GM12865 (cell line): Measurements from ENCODE around the gene IDUA.

Source experiments
- DNase-seq: peaks from one replicate; pipeline ENCODE4 v3.0.0; 2010; ENCODE audit warnings: low read depth
- H3K4me3 ChIP-seq: 2 replicates; pipeline ENCODE4 v1.5.1; 2011; ENCODE audit warnings: mild to moderate bottlenecking, low read depth, low read length, control low read depth
- CTCF ChIP-seq: IDR thresholded peaks from 2 replicates; pipeline ENCODE4 v1.5.1; 2011; ENCODE audit warnings: low read length, control low read depth, low read depth, inconsistent platforms; ENCODE audit not compliant: insufficient read depth; ENCODE audit errors: missing control alignments

Gene IDUA

GRCh38 chr4:957231-957580, 29.6 kb upstream of the IDUA start:
- no peak for DNase-seq
- no peak for TF ChIP-seq CTCF
- no peak overlapping the region for H3K4me3 ChIP-seq

GRCh38 chr4:957581-958313, 29.1 kb upstream of the IDUA start:
- no peak for DNase-seq
- H3K4me3 ChIP-seq: no peak overlapping the region
- TF ChIP-seq CTCF: no peak

GRCh38 chr4:958314-958665, 28.6 kb upstream of the IDUA start:
- no peak for DNase-seq
- TF ChIP-seq CTCF: no peak
- H3K4me3 ChIP-seq: no peak overlapping the region

- no peak for TF ChIP-seq CTCF
- no peak overlapping the region for H3K4me3 ChIP-seq
- DNase-seq: no peak
Measured at GRCh38 chr4:958696-959337, 28.0 kb upstream of the IDUA start.

- no peak for DNase-seq
- TF ChIP-seq CTCF: no peak
- no peak overlapping the region for H3K4me3 ChIP-seq
Measured at GRCh38 chr4:959338-960139, 27.3 kb upstream of the IDUA start.

GRCh38 chr4:960140-960635, 26.7 kb upstream of the IDUA start:
- TF ChIP-seq CTCF: no peak
- DNase-seq: no peak
- H3K4me3 ChIP-seq: no peak overlapping the region
